Fibroblast of the aortic adventitia (primary cell): Measurements from ENCODE around the gene KLK13. TPM values are rescaled to one million over a fixed set of nuclear protein-coding genes. Genes with fewer than 3 reads are reported as not detected.

Source experiments
- DNase-seq: peaks from one replicate; pipeline ENCODE4 v3.0.0-alpha.2; 2010; ENCODE audit warnings: low read depth
- H3K4me3 ChIP-seq: 2 replicates; pipeline ENCODE4 v1.5.1; 2011; ENCODE audit warnings: low read depth, mild to moderate bottlenecking, control low read depth, low read length, moderate library complexity
- CTCF ChIP-seq: IDR thresholded peaks from 2 replicates; pipeline ENCODE4 v1.5.1; 2011; ENCODE audit warnings: mild to moderate bottlenecking, low read length, control low read depth, inconsistent platforms; ENCODE audit not compliant: insufficient read depth
- total RNA-seq: library from RNA; depleted of rRNA; stranded (reverse); fragments of >200 nt; gene quantifications from 2 replicates; pipeline ENCODE4 v1.2.3, GENCODE V29; 2012; ENCODE audit warnings: low replicate concordance

The KLK13 gene
- total RNA-seq, 1 donor, result not detected

- H3K4me3 ChIP-seq, result peak overlapping the region; percentile 89
- TF ChIP-seq CTCF, result no peak
- DNase-seq, result peak; percentile 20
These were observed 42.6 kb upstream of the KLK13 start for GRCh38 chr19:51107406-51108065.

- no peak for TF ChIP-seq CTCF
- H3K4me3 ChIP-seq, result no peak overlapping the region
- DNase-seq, result no peak
These were observed 39.0 kb upstream of the KLK13 start for GRCh38 chr19:51103926-51104341.

- DNase-seq, result no peak
- TF ChIP-seq CTCF, result no peak
- H3K4me3 ChIP-seq, result no peak overlapping the region
These were observed 38.1 kb upstream of the KLK13 start for GRCh38 chr19:51102991-51103390.

- no peak for TF ChIP-seq CTCF
- DNase-seq, result no peak
- no peak overlapping the region for H3K4me3 ChIP-seq
These were observed 36.4 kb upstream of the KLK13 start for GRCh38 chr19:51101171-51101865.

GRCh38 chr19:51100601-51101000 lies 35.7 kb upstream of the KLK13 start:
- no peak overlapping the region for H3K4me3 ChIP-seq
- TF ChIP-seq CTCF, result no peak
- DNase-seq, result no peak

- TF ChIP-seq CTCF, result no peak
- DNase-seq, result no peak
- no peak overlapping the region for H3K4me3 ChIP-seq
These were observed 34.1 kb upstream of the KLK13 start for GRCh38 chr19:51099047-51099382.
